SK-MEL-5 (cell line): ENCODE data around the gene AIF1L. TPM values are rescaled to one million over a fixed set of nuclear protein-coding genes. Genes with fewer than 3 reads are reported as not detected.
A peak's percentile ranks its signal among the peaks of the same experiment; 100 is the strongest.
"Not testable (repeated sequence)": the region's sequence is repeated elsewhere in the genome, so short reads cannot be mapped to it uniquely, and the experiment has no call there.

Source experiments
- DNase-seq: peaks from one replicate; pipeline ENCODE4 v3.0.0-alpha.2; 2016; ENCODE audit warnings: low read depth, low spot score
- in situ Hi-C: cut with HindIII; loops from 2 replicates; pipeline ENCODE4 v1.10.0; 2016; ENCODE audit warnings: low sequenced_read_pairs, high pct_unique_total_duplicates, low pct_unique_long_range_greater_than_20kb
- total RNA-seq: library from RNA; depleted of rRNA; stranded (reverse); fragments of >200 nt; shearing (Covaris generic); gene quantifications from 2 replicates; pipeline ENCODE4 v1.2.3, GENCODE V29; 2014

AIF1L gene
- total RNA-seq, 1 experiment from 2014 or later: 32.7 TPM

DNA sequence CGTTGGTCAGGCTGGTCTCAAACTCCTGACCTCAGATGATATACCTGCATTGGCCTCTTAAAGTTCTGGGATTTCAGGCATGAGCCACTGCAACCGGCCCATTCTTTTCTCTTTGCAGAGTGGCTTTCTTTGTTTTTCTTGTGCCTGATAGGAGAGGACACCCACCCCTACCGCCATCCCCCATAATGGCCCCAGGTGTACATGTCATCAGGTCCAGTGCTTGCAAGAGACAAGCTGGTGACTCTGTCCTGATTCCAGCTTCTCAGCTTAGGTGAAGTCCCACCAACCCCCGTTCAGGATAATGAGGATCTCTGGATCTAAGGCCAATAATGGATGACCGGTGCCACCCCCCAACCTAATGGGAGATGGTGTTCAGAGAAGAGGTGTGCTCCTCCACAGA lies 2.3 kb upstream of the AIF1L start:
- in situ Hi-C loops: no loop called here
- no peak for DNase-seq

DNA sequence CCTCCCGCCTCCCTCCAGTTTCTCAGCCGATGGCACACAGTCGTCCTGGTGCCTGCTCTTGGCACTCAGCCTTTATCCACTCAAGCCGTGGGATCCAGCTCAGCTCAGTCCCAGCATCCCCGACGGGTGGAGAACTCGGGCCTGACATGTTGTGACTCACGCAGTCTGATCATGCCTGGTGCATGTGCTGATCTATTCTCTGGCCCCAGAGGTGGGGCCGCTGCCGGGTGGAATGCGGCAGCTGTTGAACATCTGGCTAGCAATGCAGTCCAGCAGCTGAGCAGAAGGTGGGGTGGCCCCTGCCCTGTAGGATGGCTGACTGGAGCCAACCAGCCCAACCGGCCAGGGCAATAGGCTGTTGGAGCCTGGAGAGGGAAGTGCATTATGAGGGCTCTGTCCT lies 1.7 kb upstream of the AIF1L start:
- DNase-seq: no peak
- in situ Hi-C loops: no loop called here

DNA sequence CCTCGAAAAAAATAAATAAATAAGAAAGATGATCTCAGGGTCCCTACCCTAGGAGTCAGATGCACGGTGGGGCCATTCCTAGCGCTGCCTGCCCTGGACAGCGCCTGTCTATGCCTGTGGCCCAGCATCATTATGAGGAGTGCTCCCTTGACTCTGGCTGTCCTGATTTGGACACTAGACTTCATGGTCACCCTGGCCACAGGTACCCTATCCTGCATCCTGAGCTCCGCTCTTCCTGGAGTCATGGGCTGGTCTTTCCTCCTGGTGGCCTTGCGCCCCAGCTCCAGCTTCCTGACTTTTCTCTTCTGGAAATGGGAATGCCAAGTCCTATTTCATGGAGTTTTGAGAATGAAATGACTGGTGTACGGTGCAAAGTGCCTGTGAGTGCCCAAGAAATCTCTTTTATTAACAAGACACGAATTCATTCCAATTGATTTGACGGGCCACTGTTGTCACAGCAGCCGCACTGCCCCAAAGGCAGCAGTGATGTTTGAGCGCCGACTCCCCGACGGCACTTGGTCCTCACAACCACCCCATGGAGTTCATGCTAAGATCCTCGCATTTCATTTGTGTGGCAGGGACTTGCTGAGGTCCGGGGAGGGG lies 564 bp upstream of the AIF1L start:
- in situ Hi-C loops: no loop called here
- no peak for DNase-seq

GRCh38 chr9:131097126-131097947 lies 1.0 kb downstream of the AIF1L start:
- no peak for DNase-seq
- in situ Hi-C loops: no loop called here

GRCh38 chr9:131097948-131098278 lies 1.6 kb downstream of the AIF1L start:
- in situ Hi-C loops: no loop called here

DNA sequence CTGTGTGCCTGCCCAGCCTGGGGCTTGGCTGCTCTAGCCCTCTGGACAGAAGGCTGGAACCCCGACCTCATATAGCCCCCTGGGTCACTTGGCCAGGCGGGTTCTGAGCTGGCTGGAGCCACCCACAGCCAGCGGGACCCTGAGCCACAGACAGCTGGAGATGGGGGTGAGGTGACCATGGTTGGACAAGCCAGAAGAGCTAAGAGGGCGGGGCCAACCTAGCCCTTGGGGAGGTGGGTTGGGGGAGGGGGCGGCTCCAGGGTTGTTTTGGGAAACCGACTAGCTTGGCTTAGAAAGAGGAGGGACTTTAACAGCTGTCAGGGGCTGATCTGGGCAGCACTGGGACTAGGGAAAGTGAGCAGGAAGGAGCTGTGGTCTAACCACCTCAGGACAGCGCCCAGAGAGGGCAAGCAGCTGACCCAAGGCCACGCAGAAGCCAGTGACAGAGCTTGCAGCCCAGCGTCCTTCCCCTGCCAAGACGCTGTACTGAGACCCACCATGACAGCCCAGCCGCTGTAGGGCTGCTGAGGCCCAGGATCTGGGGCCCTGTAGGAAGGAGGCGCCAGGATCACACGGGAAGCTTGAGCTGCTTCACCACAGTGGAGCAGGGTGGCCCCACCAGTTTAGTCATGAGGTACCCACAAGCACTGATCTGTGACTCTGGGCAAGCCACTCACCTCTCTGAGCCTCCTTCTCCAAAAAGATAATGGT lies 2.2 kb downstream of the AIF1L start:
- in situ Hi-C loops: no loop called here
- DNase-seq: no peak

More at GRCh38 chr9:131097948-131098278, 1.6 kb downstream of the AIF1L start:
- no peak for DNase-seq

- in situ Hi-C loops: no loop called here
- no peak for DNase-seq
Measured at GRCh38 chr9:131099102-131099606, 2.8 kb downstream of the AIF1L start.

DNA sequence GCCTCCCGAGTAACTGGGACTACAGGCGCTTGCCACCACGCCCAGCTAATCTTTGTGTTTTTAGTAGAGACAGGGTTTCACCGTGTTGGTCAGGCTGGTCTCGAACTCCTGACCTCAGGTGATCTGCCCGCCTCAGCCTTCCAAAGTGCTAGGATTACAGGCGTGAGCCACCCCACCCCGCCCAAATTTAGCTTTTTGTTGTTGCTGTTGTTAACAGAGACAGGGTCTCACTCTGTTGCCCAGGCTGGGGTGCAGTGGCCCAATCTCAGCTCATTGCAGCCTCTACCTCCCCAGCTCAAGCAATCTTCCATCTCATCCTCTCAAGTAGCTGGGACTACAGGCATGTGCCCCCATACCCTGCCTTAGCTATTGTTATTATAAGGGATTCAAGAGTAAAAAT lies 3.5 kb downstream of the AIF1L start:
- DNase-seq, in situ Hi-C loops: not testable (repeated sequence)

DNA sequence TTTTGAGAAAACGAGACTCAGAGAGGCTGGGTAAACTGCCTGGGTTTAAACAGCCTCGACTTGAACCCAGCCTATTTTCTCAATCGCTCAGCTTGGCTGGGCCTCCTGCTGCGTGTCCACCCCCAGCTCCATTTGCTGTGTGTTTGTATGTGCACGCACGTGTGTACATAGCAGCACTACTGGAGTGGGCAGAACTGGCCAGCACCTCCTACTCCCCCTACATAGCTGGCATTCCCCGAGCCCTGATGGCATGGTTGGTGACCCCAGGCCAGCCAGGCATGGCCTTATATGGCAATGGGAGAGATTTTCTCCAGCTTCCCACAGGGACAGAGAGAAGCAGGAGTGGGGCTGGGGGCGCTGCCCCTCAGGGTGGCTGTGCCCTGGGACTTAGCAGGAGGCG lies 4.1 kb downstream of the AIF1L start:
- in situ Hi-C loops: no loop called here
- no peak for DNase-seq

DNA sequence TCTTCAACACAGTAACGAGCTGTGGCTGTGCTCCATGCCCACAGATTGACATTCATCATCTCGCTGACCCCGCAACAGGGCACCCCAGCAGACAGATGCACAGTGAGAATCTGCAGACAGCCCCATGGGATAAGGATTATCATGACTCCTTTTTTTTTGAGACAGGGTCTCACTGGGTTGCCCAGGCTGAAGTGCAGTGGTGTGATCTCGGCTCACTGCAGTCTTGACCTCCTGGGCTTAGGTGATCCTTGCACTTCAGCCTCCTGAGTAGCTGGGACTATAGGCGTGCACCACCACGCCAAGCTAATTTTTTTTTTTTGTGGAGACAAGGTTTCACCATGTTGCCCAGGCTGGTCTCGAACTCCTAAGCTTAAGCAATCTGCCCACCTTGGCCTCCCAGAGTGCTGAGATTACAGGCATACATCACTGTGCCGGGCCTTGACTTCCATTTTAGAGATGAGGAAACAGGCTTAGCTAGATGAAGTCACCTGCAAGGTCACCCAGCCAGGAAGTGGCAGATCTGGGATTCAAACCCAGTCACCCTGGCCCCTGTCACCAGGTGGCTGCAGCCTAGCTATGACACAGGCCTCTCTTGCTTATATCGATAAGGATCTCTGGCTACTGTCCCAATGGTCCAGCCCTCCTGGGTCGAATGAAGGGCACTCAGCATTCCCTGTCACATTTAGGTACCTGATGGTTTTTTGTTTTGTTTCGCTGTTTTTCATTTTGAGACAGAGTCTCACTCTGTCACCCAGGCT lies 5.1 kb downstream of the AIF1L start:
- in situ Hi-C loops: no loop called here
- no peak for DNase-seq

GRCh38 chr9:131103024-131103423 lies 6.7 kb downstream of the AIF1L start:
- DNase-seq: no peak
- in situ Hi-C loops: no loop called here

- in situ Hi-C loops: no loop called here
- DNase-seq: no peak
Measured at GRCh38 chr9:131103535-131103934, 7.2 kb downstream of the AIF1L start.

GRCh38 chr9:131104016-131104740 lies 7.8 kb downstream of the AIF1L start:
- in situ Hi-C loops: no loop called here

GRCh38 chr9:131105952-131106351 lies 9.6 kb downstream of the AIF1L start:
- DNase-seq: no peak
- in situ Hi-C loops: no loop called here

More at GRCh38 chr9:131104016-131104740, 7.8 kb downstream of the AIF1L start:
- no peak for DNase-seq

GRCh38 chr9:131107760-131108159 lies 11.4 kb downstream of the AIF1L start:
- DNase-seq: peak; percentile 32
- in situ Hi-C loops: no loop called here

DNA sequence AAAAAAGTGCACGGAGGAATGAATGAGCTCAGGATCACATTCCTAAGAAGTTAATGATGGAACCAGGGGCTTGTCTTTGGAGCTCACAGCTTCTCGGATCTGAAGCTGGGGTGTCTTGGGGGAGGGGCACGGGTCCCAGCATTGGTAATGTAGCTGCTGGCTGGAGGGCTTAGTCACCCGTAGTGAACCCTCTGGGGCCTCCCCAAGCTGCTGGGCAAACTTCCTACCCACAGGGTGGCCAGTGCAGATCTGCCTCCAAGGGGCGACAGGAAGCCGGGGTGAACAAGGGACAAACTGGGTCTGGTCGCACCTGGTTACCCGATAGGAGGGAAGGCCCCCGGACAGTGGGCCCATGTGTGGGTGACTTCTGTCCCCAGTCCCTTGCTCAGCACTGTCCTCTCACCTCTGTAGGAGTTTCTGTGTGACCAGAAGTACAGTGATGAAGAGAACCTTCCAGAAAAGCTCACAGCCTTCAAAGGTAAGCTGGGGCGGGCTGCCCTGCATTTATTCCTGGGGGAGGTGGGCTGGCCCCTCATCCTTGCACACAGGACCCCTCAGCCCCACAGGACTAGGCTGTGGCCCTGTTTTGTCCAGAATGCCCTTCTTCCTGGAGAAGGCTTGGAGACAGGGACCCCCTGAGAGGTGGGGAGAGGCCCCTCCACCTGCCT lies 15.0 kb downstream of the AIF1L start:
- in situ Hi-C loops: no loop called here
- DNase-seq: no peak

DNA sequence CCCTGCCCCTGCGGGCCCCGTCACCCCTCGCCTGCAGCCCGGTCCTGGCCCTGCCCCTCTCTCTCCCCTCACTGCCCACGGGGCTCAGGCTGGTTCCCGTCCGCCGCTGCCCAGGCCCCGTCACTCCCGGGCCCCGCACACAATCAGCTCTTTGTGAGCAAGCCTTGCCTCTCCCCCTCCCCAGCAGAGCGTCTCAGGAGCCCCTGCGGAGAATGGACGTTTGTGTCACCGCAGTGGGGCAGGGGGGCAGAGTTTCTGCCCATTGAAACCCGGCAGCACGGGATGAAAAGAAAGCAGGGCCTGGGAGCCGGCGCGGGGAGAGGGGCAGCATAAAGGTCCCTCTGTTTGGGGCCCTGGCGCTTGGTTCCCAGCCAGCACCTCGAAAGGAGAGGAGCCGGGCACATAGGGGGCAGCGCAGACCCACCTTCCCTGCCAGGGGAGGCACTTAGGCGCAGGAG lies 15.6 kb downstream of the AIF1L start:
- DNase-seq: peak; percentile 97
- in situ Hi-C loops: no loop called here
